HL-60/S4 treated with phorbol 12-myristate 13-acetate at 8.2 ng/mL for 4 days and 3 days (cell line): ENCODE measurements around the gene CCM2L.

Experiments
- in situ Hi-C: fragments of 300-500 bp; cut with MboI; formaldehyde crosslinking; loops from 2 replicates; pipeline ENCODE4 v1.15.0; 2022; ENCODE audit warnings: low sequenced_read_pairs

CCM2L gene

GRCh38 chr20:31991339-31991705 is 18.9 kb upstream of the CCM2L start:
- in situ Hi-C loops, result no loop called here

GRCh38 chr20:31992086-31992485 is 18.2 kb upstream of the CCM2L start:
- in situ Hi-C loops, result no loop called here

DNA sequence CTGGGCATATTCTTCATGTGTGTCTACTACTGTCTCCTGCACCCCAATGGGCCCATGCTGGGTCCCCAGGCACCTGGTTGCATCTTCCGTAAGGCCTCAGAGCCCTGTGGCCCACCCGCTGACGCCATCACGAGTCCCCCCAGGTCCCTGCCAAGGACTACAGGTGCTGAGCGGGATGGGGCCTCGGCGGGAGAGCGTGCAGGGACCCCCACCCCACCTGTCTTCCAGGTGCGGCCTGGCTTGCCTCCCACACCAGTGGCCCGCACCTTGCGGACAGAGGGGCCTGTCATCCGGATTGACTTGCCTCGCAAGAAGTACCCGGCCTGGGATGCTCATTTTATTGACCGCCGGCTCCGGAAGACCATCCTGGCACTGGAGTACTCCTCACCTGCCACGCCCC is 13.2 kb upstream of the CCM2L start:
- in situ Hi-C loops, result no loop called here

DNA sequence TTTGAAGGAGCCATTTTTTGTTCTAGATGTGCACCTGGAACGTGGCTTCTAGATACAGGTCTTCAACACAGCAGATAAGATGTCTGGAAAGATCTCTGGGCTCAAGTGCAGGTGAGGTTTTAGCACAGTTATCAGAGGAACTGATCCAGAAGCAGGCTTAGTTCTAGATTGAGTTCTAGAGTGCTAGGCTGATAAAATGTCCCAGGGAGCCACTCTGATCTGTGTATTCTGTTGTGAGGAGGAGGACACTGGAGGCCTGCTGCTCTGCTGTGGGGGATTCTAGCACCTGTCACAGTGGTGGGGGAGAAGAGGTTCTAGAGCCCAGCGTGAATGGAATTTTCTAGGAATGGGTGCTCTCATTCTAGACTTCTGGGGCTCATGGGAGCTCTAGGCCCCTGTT is 12.0 kb upstream of the CCM2L start:
- in situ Hi-C loops, result no loop called here

- in situ Hi-C loops, result no loop called here
These were observed 6.9 kb upstream of the CCM2L start for GRCh38 chr20:32003325-32003724.

DNA sequence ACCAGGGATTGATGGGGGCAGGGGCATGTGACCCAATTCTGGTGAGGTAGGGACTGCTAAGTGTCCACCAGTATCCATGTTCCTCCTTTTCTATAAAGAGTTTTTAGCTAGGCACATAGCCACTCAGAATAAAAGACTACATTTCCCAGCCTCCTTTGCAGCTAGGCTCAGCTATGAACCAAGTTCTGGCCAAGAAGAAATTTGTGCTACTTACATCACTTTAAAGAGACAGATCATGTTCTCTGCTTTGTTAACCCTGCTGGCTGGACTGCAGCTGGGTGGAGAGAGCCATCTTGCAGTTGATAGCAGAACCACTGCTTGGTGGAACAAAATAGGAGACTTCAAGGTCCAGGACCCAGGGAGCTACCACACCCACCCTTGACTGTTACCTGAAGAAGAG is 5.3 kb upstream of the CCM2L start:
- in situ Hi-C loops, result no loop called here

DNA sequence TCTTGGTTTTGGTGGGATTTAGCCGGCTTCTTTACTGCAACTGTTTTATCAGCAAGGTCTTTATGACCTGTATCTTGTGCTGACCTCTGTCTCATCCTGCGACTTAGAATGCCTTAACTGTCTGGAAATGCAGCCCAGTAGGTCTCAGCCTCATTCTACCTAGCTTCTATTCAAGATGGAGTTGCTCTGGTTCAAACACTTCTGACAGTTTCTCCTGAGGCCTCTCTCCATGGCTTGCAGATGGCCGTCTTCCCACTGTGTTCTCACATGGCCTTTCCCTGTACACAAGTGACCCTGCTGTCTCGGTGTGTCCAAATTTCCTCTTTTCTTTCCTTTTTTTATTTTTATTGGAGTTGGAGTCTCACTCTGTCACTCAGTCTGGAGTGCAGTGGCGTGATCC is 4.2 kb upstream of the CCM2L start:
- in situ Hi-C loops, result no loop called here

DNA sequence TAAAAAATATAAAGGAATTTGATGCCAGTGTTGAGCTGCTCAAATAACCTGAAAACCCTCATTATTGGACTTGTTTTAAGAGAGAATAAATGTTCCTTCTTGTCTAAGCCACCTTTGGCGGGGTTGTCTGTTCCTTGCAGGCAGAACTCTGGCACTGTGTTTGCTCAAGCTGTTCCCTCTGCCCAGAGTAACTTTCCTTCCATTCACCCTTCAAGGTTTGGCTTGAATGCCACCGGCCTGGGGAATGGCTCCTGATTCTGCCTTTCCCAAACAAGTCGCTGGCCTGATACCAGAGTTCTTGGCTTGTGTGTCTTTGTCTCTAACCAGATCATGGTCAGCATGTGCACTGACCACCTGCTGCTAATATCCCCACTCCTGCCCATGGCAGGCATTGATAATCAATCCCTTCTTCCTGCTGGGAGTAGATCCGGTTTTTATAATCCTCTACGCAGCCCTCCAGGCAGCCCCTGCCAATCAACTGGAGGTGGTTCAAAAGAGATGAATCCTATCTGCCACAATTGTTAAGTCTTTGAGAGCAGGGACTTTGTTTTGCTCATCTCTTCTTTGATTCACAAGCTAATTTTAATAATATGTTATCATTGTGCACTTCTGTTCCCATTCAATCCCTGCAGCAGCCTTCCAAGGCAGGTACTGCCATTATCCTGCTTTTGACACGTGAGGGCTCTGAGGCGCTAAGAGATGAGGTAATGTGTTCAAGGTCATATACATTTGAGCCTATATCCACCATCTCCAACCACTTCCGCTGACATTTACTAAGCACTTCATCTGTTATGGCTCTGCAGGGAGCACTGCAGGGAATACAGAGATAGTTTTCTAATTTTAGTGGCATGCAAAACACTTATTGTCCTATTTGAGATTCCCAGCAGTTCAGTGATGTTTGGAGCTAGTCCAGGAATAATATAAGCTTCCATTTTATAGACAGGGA is 3.1 kb upstream of the CCM2L start:
- in situ Hi-C loops, result no loop called here

GRCh38 chr20:32007787-32008616 is 2.2 kb upstream of the CCM2L start:
- in situ Hi-C loops, result no loop called here

DNA sequence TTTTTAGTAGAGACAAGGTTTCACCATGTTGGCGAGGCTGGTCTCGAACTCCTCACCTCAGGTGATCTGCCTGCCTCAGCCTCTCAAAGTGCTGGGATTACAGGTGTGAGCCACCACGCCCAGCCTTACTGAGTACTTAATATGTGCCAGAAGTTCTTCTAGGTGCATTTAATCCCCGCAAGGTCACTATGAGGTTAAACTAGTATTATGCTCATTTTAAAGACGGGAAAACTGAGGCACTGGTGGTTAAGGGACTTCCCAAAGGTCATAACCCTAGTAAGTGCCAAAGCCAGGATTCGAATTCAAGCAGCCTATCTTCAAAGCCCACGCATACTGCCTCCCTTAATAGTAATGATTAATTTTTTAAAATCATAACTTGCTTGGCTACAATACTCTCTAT is 674 bp upstream of the CCM2L start:
- in situ Hi-C loops, result no loop called here

DNA sequence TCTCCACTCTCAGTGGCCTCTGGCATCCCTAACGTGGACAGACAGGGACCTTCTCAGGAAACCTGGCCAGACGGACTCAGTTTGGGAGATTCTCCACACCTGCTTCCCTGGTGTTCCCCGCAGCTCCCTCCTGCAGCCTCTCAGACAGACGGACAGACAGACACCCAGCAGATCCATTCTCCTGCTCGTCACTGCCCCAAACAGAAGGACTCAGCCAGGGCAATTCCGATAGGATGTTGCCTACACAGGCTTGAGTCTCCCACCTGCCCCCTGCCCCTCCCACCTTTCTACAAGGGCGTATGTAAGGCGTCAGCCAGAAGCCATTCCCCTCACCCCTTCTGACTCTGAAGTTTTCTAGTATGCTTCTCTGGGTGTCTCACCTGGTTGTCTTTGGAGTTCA is 428 bp downstream of the CCM2L start:
- in situ Hi-C loops, result no loop called here

DNA sequence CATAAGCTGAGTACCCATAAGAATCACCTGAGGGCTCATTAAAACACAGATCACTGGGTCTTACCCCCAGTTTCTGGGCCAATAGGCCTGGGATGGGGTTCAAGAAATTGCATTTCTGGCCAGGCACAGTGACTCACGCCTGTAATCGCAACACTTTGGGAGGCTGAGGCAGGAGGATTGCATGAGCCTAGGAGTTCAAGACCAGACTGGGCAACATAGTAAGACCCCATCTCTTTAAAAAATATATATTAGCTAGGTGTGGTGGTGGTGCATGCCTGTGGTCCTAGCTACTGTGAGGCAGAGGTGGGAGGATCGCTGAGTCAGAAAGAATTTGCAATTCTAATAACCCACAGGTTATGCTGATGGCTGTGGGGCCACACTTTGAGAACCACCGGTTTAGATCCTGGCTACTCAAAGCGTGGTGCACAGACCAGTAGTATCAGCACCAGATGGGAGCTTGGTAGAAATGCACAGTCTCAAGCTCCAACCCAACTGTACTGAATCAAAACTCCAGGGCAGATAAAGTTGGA is 2.0 kb downstream of the CCM2L start:
- in situ Hi-C loops, result no loop called here

DNA sequence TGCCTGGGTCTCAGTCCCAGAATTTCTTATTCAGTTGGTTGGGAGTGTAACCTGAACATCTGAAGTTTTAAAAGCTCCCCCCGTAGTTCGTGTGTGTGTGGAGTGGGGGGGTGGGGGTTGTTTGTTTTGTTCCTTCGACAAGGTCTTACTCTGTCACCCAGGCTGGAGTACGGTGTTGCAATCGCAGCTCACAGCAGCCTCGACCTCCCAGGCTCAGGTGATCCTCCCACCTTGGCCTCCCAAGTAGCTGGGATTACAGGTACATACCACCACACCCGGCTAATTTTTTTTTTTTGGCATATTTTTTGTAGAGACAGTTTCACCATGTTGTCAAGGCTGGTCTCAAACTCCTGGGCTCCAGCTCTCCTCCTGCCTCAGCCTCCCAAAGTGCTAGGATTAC is 3.1 kb downstream of the CCM2L start:
- in situ Hi-C loops, result no loop called here

DNA sequence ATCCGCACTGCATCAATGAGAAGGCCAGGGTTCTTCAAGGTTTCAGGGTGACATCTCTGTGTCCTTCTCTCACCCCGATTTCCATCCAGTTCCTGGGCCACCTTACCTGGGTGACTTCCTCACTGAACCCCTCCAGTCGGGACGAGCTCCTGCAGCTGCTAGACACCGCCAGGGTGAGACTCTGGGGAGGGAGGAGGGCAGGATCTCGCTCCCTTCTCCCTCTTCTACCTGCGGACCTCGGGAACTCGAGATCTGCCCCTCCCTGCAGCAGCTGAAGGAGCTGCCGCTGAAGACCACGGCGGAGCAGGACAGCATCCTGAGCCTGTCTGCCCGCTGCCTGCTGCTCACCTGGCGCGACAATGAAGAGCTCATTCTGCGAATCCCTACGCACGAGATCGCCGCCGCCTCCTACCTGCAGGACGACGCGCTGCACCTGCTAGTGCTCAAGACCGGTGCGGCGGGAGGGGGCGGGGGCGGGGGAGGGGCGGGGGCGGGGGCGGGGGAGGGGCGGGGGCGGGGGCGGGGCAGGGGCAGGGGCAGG is 7.5 kb downstream of the CCM2L start:
- in situ Hi-C loops, result no loop called here

DNA sequence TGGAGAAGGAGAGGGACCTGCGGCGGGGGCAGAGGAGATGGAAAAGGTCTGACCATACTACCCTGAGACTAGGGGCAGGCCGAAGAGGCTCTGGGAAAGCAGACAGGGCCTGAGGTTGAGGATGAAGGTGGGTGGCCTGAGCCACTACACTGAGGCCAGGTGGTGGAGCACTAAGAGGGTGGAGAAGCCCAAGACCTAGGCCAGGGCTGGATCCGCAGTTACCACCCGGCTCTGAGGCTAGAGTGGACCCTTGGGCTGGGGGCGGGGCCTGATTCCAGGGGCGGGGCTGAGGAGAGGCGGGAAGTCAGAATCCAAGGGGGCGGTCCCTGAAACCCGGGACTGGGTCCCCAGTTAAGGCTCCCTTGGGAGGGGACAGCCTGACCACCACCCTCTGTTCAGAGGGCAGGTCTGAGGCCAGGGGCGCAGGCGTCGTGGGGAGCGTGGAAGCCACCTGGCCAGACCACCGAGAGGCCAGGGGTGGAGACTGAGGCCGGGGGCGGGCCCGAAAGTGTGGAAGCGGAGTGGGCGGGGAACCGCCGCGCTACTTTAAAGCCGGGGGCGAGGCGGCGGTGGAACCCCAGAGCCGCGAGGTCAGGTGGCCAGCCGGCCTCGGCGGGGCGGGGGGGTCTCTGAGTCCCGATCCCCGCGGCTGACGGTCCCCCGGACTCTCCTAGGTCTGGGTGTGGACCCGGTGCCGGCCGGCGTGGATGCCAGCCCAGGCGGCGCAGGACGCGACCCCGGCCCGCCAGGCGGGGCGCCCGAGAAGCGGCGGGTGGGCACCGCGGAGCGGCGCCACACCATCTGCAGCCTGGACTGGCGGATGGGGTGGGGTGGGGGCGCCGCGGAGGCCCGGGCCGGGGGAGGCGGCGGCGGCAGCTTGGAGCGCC is 8.3 kb downstream of the CCM2L start:
- in situ Hi-C loops, result no loop called here

DNA sequence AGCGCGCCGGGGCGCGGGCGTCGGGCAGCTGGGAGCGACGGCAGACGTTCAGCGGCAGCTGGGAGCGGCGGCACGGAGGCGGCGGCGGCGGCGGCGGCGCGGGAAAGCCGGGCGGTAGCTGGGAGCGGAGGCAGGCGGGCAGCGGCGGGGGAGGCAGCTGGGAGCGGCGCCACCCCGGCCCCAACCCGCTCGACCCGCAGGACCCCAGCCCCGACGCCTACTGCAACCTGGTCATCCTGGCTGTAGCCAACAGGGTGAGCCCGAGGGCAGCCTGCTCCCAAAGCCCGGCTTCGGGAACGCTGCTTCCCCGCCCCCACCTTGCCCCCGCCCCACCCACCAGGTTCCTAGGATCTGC is 8.9 kb downstream of the CCM2L start:
- in situ Hi-C loops, result no loop called here

DNA sequence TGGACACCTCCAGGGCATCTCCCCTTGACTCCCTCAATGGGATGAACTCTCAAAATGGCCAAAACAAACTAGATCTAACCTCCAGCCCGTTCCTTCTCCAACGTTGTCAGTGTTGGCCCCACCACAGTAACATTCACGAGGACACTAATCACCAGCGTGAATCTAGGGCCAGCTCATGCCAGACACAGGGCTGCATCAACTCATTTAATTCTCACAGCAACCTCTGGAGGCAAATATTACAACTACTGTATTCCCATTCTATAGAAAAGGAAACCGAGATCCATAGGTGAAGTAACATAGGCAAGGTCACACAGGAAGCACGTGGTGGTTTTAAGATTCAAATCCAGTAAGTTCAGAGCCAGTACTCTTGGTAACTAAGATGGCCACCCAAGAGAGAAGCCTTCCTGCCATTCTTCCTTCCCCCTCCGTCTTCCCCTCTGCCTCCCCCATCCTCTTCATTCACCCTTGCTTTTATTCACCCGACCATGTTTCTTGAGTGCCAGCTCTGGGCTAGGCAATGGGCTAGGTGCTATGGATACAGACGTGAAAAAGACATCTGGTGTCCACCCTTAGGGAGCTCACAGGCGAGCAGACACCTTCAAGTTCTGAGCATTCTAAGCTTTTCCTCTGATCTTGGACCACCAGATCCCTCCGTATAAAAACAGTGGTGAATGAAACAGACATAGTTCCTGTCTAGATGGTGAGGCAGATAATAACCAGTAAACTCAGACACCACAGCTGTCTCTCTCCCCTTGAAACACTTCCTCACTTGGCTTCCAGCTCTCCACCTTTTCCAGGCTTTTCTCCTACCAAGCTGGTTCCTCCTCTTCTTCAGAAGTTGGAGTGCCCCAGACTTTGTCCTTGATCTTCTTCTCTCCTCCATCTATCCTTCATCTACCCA is 9.6 kb downstream of the CCM2L start:
- in situ Hi-C loops, result no loop called here

DNA sequence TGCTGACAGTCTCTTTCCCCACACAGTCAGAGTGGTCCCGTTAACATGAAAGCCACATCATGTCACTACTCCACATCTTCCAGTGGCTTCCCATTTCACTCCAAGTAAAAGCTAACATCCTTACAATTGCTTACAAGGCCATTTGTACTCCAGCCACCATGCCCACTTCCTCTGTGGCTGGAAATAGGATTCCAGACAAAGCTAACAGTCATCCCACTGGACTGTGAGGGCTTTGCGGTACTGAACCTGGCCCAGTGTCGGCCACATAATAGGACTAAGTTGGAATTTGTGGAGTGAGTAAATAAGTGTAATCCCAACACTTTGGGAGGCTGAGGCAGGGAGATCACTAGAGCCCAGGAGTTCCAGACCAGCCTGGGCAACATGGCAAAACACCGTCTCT is 10.9 kb downstream of the CCM2L start:
- in situ Hi-C loops, result no loop called here

DNA sequence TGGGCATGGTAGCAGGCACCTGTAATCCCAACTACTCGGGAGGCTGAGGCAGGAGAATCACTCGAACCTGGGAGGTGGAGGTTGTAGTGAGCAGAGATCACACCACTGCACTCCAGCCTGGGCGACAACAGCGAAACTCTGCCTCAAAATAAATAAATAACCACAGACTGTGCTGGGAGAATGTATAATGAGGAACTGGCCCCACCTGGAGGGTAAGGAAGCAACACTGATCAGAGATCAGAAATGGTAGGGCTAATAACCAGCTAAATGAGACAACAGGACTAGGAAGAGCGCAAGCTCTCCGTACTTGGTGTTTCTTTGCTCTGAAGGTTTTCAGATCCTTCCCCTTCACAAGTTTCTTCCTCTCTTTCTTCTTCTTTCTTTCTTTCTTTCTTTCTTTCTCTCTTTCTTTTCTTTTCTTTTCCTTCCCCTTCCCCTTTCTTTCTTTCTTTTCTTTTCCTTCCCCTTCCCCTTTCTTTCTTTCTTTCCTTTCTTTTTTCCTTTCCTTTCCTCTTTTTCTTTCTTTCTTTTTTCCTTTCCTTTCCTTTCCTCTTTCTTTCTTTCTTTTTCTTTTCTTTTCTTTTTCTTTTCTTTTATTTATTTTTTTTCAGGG is 14.6 kb downstream of the CCM2L start:
- in situ Hi-C loops, result no loop called here
